Peyer's patch (tissue), 4 donors: ENCODE measurements around the gene KRI1. TPM values are rescaled to one million over a fixed set of nuclear protein-coding genes. Genes with fewer than 3 reads are reported as not detected.
A peak's percentile ranks its signal among the peaks of the same experiment; 100 is the strongest.
"Not testable (repeated sequence)": the region's sequence is repeated elsewhere in the genome, so short reads cannot be mapped to it uniquely, and the experiment has no call there.

Source experiments
- DNase-seq, 3 donors: peaks; one replicate each; pipeline ENCODE4 v3.0.0-alpha.2; 2017 to 2019
- H3K27ac ChIP-seq, 4 donors: fragments of 200-600 bp; sonication (generic); one replicate each; pipeline ENCODE4 v1.5.1; 2016 to 2019
- H3K27me3 ChIP-seq, 2 donors: fragments of 200-600 bp; sonication (generic); one replicate each; pipeline ENCODE4 v1.5.1; 2019
- H3K36me3 ChIP-seq, 3 donors: fragments of 200-600 bp; sonication (generic); one replicate each; pipeline ENCODE4 v1.5.1; 2016 to 2019
- H3K4me1 ChIP-seq, 4 donors: fragments of 200-600 bp; sonication (generic); one replicate each; pipeline ENCODE4 v1.5.1; 2016 to 2019
- H3K4me3 ChIP-seq, 4 donors: fragments of 200-600 bp; sonication (generic); 1 replicate in 3 of 4; 2 replicates in 1 of 4; pipeline ENCODE4 v1.5.1; 2016 to 2019; ENCODE audit warnings: mild to moderate bottlenecking in 1 of 4
- H3K9me3 ChIP-seq, 4 donors: fragments of 200-600 bp; sonication (generic); one replicate each; pipeline ENCODE4 v1.5.1; 2016 to 2019; ENCODE audit warnings: mild to moderate bottlenecking in 1 of 4
- POLR2A ChIP-seq, 2 donors: fragments of 450-650 bp; IDR thresholded peaks; one replicate each; pipeline ENCODE4 v1.5.1; 2017; ENCODE audit warnings: antibody characterized with exemption in 2 of 2, mild to moderate bottlenecking in 2 of 2, moderate library complexity in 2 of 2
- total RNA-seq, 4 donors: library from RNA; depleted of rRNA; stranded (reverse); fragments of >200 nt; gene quantifications; one replicate each; pipeline ENCODE4 v1.1.0, GENCODE V29; 2016
- TF ChIP-seq, protein P1 (sequence below), 6 experiments: fragments of 450-650 bp in 4 of 6; fragments of 200-600 bp in 2 of 6; sonication (generic) in 1 of 6; IDR thresholded peaks; one replicate each; pipeline ENCODE4 v1.5.1; 2017 to 2019; ENCODE audit warnings: antibody characterized with exemption in 6 of 6, mild to moderate bottlenecking in 3 of 6, moderate library complexity in 1 of 6

Gene KRI1
- total RNA-seq, 4 donors from 2014 or later = 16.3 to 97.4 (median 20.0) TPM

DNA sequence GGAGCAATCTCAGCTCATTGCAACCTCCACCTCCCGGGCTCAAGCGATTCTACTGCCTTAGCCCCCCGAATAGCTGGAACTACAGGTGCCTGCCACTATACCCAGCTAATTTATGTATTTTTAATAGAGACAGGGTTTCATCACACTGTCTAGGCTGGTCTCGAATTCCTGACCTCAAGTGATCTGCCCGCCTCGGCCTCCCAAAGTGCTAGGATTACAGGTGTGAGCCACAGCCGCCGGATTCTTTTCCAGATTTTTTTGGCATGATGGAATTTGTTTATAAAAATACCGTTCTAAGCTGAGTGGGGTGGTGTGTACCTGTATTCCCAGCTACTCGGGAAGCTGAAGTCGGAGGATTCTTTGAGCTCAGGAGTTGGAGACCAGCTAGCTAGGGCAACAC is 28.1 kb downstream of the KRI1 start:
- H3K9me3 ChIP-seq = no peaks in the 10 kb centered on the region
- TF ChIP-seq, protein P1, sequence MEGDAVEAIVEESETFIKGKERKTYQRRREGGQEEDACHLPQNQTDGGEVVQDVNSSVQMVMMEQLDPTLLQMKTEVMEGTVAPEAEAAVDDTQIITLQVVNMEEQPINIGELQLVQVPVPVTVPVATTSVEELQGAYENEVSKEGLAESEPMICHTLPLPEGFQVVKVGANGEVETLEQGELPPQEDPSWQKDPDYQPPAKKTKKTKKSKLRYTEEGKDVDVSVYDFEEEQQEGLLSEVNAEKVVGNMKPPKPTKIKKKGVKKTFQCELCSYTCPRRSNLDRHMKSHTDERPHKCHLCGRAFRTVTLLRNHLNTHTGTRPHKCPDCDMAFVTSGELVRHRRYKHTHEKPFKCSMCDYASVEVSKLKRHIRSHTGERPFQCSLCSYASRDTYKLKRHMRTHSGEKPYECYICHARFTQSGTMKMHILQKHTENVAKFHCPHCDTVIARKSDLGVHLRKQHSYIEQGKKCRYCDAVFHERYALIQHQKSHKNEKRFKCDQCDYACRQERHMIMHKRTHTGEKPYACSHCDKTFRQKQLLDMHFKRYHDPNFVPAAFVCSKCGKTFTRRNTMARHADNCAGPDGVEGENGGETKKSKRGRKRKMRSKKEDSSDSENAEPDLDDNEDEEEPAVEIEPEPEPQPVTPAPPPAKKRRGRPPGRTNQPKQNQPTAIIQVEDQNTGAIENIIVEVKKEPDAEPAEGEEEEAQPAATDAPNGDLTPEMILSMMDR (IDR thresholded peaks at IDR 0.05) = no peak
- no peak for TF ChIP-seq POLR2A (IDR thresholded peaks at IDR 0.05)
- no peaks in the 10 kb centered on the region for H3K27me3 ChIP-seq
- H3K36me3 ChIP-seq = no peaks in the 10 kb centered on the region
- H3K27ac ChIP-seq = no peak overlapping the region
- no peak overlapping the region for H3K4me3 ChIP-seq
- H3K4me1 ChIP-seq = no peaks in the 10 kb centered on the region
- no peak for DNase-seq

DNA sequence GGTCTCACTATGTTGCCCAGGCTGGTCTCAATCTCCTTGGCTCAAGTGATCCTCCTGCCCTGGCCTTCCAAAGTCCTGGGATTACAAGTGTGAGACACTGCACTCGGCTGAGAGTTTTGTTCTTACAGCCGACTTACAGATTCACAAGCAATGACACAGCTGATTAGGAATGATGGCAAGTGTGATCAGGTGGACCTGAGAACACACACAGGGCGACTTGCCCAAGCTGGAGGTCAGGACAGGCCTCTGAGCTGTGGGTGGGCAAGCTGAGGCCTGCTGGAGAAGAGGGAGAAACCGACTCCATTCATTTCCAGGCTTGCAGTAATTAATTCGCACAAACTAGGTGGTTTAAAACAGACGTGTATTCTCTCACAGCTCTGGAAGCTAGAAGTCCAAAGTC is 30.2 kb downstream of the KRI1 start:
- Histone ChIP-seq H3K4me1 (no peaks in the 10 kb centered on the region), H3K36me3 (no peaks in the 10 kb centered on the region), H3K4me3 (no peak overlapping the region), H3K9me3 (no peaks in the 10 kb centered on the region), H3K27ac (no peak overlapping the region), H3K27me3 (no peaks in the 10 kb centered on the region)
- no peak for DNase-seq
- TF ChIP-seq, protein P1 (IDR thresholded peaks at IDR 0.05) = no peak
- TF ChIP-seq POLR2A (IDR thresholded peaks at IDR 0.05) = no peak

DNA sequence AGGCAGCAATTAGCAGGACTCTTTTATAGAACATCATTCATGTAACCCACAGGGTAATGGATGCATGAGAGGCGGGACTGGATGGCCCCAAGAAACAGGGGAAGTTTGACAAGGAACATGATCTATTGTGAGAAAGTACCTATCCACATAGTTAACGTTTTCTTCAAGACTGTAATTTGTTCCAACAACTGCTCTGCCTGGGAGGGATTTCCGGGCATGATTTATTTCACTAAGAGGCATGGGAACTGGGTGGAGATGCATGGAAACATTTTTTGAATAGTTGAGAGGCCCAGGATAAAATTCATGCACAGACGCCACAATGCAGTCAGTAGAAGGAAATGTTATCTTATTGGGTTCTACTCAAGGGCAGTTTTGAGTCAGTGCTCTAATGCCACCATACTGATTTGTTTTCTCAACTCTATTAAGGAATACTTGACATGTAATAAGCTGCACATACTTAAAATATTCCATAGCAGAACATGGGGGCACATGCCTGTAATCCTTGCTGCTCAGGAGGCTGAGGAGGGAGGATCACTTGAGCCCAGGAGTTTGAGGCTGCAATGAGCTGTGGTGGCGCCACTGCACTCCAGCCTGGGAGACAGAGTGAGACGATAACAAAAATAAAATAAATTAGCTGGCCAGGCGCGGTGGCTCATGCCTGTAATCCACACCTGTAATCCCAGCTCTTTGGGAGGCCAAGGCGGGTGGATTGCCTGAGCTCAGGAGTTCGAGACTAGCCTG is 32.0 kb downstream of the KRI1 start:
- H3K36me3 ChIP-seq = no peaks in the 10 kb centered on the region
- TF ChIP-seq, protein P1 (IDR thresholded peaks at IDR 0.05) = no peak
- no peak for TF ChIP-seq POLR2A (IDR thresholded peaks at IDR 0.05)
- no peaks in the 10 kb centered on the region for H3K4me1 ChIP-seq
- H3K27me3 ChIP-seq = no peaks in the 10 kb centered on the region
- no peaks in the 10 kb centered on the region for H3K9me3 ChIP-seq
- H3K27ac ChIP-seq = peak overlapping the region in 1 of 4 donors; percentile 42
- no peak for DNase-seq
- H3K4me3 ChIP-seq = no peak overlapping the region

DNA sequence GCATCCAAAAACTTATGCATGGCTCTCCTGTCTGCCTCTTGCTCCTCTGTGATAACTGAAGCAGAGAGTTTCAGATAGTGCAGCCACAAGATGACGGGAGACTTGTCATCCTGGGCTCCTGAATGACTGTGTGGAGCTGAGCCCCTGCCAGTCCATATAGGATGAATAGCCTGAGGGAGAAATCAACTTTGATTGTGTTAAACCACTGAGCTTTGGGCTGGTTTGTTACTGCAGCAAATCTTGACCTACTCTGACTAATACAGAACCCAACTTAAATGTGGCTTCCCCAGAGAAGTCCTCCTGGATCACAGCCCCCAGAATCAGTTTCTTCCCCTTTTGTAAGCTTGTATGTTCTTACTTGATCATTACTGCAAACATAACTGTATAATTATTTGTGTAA is 33.4 kb downstream of the KRI1 start:
- Histone ChIP-seq H3K36me3 (no peaks in the 10 kb centered on the region), H3K27me3 (no peaks in the 10 kb centered on the region), H3K27ac (no peak overlapping the region), H3K9me3 (no peaks in the 10 kb centered on the region), H3K4me3 (no peak overlapping the region), H3K4me1 (no peaks in the 10 kb centered on the region)
- TF ChIP-seq, protein P1 (IDR thresholded peaks at IDR 0.05) = no peak
- no peak for TF ChIP-seq POLR2A (IDR thresholded peaks at IDR 0.05)
- no peak for DNase-seq

DNA sequence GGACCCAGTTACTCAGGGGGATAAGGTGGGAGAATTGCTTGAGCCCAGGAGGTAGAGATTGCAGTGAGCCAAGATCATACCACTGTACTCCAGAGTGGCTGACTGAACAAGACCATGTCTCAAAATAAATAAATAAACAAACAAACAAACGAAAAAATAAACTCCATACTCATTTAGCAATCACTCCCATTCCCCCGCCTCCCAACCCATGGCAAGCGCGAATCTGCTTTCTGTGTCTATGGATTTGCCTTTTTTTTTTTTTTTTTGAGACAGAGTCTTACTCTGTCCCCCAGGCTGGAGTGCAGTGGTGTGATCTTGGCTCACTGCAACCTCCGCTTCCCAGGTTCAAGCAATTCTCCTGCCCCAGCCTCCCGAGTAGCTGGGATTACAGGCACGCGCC is 38.9 kb downstream of the KRI1 start:
- H3K27ac ChIP-seq, DNase-seq, H3K9me3 ChIP-seq, H3K4me1 ChIP-seq, H3K27me3 ChIP-seq, H3K36me3 ChIP-seq, H3K4me3 ChIP-seq: not testable (repeated sequence)

DNA sequence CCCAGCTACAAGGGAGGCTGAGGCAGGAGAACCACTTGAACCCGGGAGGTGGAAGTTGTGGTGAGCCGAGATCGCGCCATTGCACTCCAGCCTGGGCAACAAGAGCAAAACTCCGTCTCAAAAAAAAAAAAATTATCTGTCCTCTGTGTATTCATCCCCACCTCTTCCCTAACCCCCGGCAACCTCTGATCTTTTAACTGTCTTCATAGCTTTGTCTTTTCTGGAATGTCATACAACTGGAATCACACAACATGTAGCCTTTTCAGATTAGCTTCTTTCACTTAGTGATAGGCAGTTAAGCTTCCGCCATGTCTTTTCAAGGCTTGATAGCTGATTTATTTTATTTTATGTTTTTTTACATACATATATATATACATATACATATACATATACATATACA is 40.2 kb downstream of the KRI1 start:
- no peak for DNase-seq
- Histone ChIP-seq H3K27me3 (no peaks in the 10 kb centered on the region), H3K9me3 (no peaks in the 10 kb centered on the region), H3K27ac (no peak overlapping the region), H3K4me1 (no peaks in the 10 kb centered on the region), H3K4me3 (no peak overlapping the region), H3K36me3 (no peaks in the 10 kb centered on the region)
- TF ChIP-seq POLR2A (IDR thresholded peaks at IDR 0.05) = no peak
- TF ChIP-seq, protein P1 (IDR thresholded peaks at IDR 0.05) = no peak
